BE2C (cell line): ENCODE data around the gene CWC27.

ENCODE experiments used
- DNase-seq: peaks from one replicate; pipeline ENCODE4 v3.0.0-alpha.2; 2020
- H3K27me3 ChIP-seq: fragments of 250-450 bp; sonication (Bioruptor Pico); 2 replicates; pipeline ENCODE4 v1.5.1; 2020; ENCODE audit warnings: mild to moderate bottlenecking
- H3K36me3 ChIP-seq: fragments of 250-450 bp; sonication (Bioruptor Pico); 2 replicates; pipeline ENCODE4 v1.5.1; 2020; ENCODE audit warnings: mild to moderate bottlenecking
- H3K4me1 ChIP-seq: fragments of 250-450 bp; sonication (Bioruptor Pico); 2 replicates; pipeline ENCODE4 v1.5.1; 2020
- H3K4me3 ChIP-seq: 2 replicates; pipeline ENCODE4 v1.5.1; 2011; ENCODE audit warnings: low read depth, low read length
- H3K9me3 ChIP-seq: fragments of 250-450 bp; sonication (Bioruptor Pico); 2 replicates; pipeline ENCODE4 v1.5.1; 2020
- CTCF ChIP-seq: IDR thresholded peaks from 2 replicates; pipeline ENCODE4 v1.5.1; 2012; ENCODE audit warnings: mild to moderate bottlenecking, low read depth, low read length

The CWC27 gene

GRCh38 chr5:64853777-64854176 lies 85.0 kb downstream of the CWC27 start:
- Histone ChIP-seq H3K36me3 (no peaks in the 10 kb centered on the region), H3K4me3 (no peak overlapping the region), H3K9me3 (no peaks in the 10 kb centered on the region), H3K27me3 (no peaks in the 10 kb centered on the region), H3K4me1 (no peaks in the 10 kb centered on the region)
- DNase-seq: no peak
- no peak for TF ChIP-seq CTCF

- no peaks in the 10 kb centered on the region for H3K4me1 ChIP-seq
- H3K4me3 ChIP-seq: no peak overlapping the region
- H3K36me3 ChIP-seq: no peaks in the 10 kb centered on the region
- DNase-seq: no peak
- H3K27me3 ChIP-seq: no peaks in the 10 kb centered on the region
- no peak for TF ChIP-seq CTCF
- H3K9me3 ChIP-seq: no peaks in the 10 kb centered on the region
Measured at GRCh38 chr5:64854855-64855254, 86.1 kb downstream of the CWC27 start.

GRCh38 chr5:64859881-64860280 lies 91.2 kb downstream of the CWC27 start:
- H3K36me3 ChIP-seq: no peaks in the 10 kb centered on the region
- H3K9me3 ChIP-seq: no peaks in the 10 kb centered on the region
- no peak overlapping the region for H3K4me3 ChIP-seq
- no peaks in the 10 kb centered on the region for H3K4me1 ChIP-seq
- no peak for TF ChIP-seq CTCF
- DNase-seq: no peak
- no peaks in the 10 kb centered on the region for H3K27me3 ChIP-seq

- H3K36me3 ChIP-seq: no peaks in the 10 kb centered on the region
- H3K9me3 ChIP-seq: no peaks in the 10 kb centered on the region
- no peak for TF ChIP-seq CTCF
- no peak overlapping the region for H3K4me3 ChIP-seq
- H3K4me1 ChIP-seq: 0 out of 2 replicates have a peak, but pooled peaks cover 3% of the 10 kb centered on the region
- H3K27me3 ChIP-seq: no peaks in the 10 kb centered on the region
- DNase-seq: no peak
Measured at GRCh38 chr5:64861281-64861680, 92.6 kb downstream of the CWC27 start.

GRCh38 chr5:64864171-64864570 lies 95.4 kb downstream of the CWC27 start:
- Histone ChIP-seq H3K9me3 (no peaks in the 10 kb centered on the region), H3K4me1 (0 out of 2 replicates have a peak, but pooled peaks cover 3% of the 10 kb centered on the region), H3K27me3 (no peaks in the 10 kb centered on the region), H3K4me3 (no peak overlapping the region), H3K36me3 (no peaks in the 10 kb centered on the region)
- TF ChIP-seq CTCF: no peak
- no peak for DNase-seq

GRCh38 chr5:64865662-64866061 lies 96.9 kb downstream of the CWC27 start:
- no peak for DNase-seq
- H3K36me3 ChIP-seq: no peaks in the 10 kb centered on the region
- no peaks in the 10 kb centered on the region for H3K27me3 ChIP-seq
- no peak for TF ChIP-seq CTCF
- no peak overlapping the region for H3K4me3 ChIP-seq
- no peaks in the 10 kb centered on the region for H3K9me3 ChIP-seq
- H3K4me1 ChIP-seq: 0 out of 2 replicates have a peak, but pooled peaks cover 3% of the 10 kb centered on the region
